HG03064 (cell line): ENCODE results near the gene ZNRF2.
A peak's percentile ranks its signal among the peaks of the same experiment; 100 is the strongest.

ENCODE experiments used
- ATAC-seq: cut with Tn5 transposase; IDR thresholded peaks from one replicate; pipeline ENCODE4 v1.9.1; 2021; ENCODE audit warnings: low read depth; ENCODE audit not compliant: unreplicated experiment

ZNRF2 gene

DNA sequence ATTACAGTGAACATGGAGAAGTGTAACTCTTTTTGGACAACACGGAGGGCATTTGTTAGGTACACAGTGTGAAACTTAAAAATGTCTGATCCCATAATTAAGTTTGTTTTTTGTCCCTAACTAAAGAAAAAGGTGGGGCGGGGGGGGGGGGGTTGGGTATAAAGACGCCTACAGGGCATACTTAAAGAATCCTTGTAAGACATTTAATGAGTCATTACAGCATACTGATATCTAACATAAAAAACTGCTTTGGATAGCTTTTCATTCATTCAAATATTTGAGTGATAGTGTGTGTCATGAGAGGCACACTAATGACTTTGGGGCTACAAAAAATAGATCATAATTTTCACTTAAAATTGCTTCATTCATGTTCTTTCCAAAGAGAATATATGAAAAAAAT is 31.2 kb downstream of the ZNRF2 start:
- no peak for ATAC-seq

- ATAC-seq = no peak
Measured at GRCh38 chr7:30320392-30320791, 36.0 kb downstream of the ZNRF2 start.

DNA sequence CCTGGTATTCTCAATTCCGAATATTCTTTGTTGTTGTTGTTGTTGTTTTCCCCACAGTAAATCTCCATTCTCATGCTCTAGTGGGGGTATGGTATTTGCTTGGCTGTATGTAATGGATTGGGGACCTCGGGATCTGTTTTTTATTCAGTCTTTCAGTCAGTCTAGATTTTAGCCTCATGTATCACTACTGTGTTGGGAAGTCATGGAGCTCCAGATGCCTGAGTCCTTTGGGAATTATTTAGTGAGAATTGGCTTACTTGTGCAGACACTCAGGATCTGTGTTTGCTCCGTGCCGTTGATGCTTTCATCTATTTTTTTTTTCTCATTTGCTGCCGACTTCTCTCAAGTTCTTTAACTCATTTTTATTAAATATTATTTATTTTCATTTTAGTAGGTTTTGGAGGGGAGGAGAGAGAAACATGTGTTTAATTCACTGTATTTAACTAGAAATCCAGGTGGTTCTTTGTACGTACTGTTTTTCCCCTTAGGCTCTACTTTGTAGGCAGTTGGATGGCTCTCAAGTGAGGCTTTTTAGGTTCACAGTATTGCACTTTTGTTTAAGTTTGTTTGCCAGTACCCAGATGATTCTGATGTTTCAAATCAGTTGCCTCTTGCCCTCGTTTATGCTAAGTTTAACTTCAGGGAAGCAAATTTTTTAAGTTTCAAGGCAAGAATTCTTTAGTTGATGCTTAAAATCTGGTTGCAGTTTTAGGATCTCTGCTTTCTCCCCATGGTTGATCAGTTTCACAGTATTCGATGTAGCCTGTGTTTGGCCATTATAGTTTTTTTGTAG is 36.9 kb downstream of the ZNRF2 start:
- no peak for ATAC-seq

DNA sequence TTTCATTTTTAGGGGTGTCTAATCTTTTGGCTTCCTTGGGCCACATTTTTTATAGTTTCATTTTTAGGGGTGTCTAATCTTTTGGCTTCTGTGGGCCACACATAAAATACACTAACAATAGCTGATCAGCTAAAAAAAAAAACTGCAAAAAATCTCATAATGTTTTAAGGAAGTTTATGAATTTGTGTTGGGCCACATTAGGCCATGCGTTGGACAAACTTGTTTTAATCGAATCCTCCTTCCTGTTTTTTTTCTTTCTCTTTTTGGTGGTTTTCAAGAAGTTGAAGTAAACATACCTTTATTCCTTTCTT is 37.4 kb downstream of the ZNRF2 start:
- no peak for ATAC-seq

GRCh38 chr7:30322271-30323005 is 38.0 kb downstream of the ZNRF2 start:
- ATAC-seq = peak; percentile 65

- peak; percentile 41 for ATAC-seq
Measured at GRCh38 chr7:30323006-30323355, 38.6 kb downstream of the ZNRF2 start.

GRCh38 chr7:30327813-30328212 is 43.4 kb downstream of the ZNRF2 start:
- ATAC-seq = no peak

- ATAC-seq = no peak
Measured at GRCh38 chr7:30328381-30328780, 44.0 kb downstream of the ZNRF2 start.

DNA sequence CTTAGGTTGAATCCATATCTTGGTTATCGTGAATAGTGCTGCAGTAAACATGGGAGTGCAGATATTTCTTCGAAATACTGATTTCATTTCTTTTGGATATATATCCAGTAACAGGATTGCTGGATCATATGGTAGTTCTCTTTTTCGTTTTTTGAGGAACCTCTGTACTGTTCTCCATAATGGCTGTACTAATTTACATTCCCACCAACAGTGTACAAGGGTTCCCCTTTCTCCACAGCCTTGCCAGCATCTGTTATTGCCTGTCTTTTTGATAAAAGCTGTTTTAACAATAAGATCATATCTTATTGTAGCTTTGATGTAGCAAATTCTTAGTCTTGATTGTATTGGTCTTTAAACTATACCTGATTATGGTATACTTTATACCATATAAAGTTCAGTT is 45.3 kb downstream of the ZNRF2 start:
- no peak for ATAC-seq

DNA sequence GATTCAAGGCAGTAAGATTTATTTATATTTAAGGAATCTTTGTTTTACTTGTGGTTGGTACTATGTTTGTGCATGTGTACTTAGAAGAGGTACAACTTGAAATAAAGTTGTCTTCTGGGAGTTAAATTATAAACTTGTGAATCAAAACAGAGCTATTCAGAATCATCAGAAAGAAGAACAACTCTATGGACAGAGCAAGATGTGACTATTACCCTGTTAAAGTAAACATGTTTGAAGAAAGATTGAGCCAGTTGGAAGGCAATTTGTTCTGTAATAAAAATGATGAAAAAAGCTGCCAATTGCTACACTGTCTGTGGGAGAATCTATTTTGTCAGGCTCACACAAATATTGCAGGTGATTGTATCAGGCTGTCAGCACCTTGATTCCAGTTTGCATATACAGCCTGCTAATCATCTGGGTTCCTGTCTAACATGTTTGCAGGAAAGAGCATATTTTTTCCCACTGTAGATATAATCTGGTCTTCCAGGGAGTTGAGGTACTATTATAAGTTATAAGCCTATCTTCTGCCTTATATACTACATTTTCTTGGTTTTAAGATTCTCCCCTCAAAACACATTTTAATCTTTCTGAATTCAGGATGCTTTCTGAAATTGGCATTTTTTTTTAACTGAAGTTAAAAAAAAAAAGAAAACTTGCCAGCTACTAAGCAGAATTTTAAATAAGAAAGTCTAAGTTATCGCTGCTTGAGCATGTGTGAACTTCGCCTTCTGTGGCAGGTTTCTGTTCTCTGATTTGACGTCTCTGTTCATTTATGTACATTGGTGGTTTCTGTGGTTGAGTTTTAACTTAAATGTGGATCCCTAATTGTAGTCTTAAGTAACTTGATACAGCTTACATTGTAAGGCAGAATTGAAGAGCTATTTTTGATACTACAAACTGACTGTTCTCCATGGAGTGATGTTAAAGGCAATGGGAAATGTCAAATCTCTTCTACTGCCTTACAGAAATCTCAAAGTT is 46.0 kb downstream of the ZNRF2 start:
- ATAC-seq = peak; percentile 78

DNA sequence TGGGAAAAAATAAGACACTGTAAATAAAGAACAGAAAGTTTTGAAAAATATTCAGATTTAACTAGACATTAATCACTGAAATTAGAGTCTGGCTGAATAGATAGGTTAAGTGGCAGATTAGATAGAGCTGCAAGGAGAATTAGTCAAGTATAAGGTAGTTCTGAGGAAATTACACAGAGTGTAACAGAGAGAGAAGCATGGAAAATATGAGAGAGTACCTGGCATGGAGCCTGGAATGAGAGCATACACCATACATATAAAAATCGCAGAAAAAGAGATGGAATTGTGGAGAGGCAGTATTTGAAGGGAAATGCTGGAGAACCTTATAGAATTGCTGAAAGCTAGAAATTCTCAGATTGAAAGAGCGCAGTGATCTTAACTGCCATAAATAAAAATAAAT is 46.9 kb downstream of the ZNRF2 start:
- ATAC-seq = no peak

DNA sequence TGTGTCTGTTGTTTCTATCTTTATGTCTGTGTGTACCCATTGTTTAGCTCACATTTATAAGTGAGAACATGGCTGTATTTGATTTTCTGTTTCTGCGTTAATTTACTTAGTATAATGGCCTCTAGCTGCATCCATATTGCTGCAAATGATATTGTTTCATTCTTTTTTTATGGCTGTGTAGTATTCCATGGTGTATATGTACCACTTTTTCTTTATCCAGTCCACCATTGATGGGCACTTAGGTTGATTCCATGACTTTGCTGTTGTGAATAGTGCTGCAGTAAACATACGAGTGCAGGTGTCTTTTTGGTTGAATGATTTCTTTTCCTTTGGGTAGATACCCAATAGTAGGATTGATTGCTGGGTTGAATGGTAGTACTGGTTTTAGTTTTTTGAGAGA is 48.2 kb downstream of the ZNRF2 start:
- ATAC-seq = no peak

DNA sequence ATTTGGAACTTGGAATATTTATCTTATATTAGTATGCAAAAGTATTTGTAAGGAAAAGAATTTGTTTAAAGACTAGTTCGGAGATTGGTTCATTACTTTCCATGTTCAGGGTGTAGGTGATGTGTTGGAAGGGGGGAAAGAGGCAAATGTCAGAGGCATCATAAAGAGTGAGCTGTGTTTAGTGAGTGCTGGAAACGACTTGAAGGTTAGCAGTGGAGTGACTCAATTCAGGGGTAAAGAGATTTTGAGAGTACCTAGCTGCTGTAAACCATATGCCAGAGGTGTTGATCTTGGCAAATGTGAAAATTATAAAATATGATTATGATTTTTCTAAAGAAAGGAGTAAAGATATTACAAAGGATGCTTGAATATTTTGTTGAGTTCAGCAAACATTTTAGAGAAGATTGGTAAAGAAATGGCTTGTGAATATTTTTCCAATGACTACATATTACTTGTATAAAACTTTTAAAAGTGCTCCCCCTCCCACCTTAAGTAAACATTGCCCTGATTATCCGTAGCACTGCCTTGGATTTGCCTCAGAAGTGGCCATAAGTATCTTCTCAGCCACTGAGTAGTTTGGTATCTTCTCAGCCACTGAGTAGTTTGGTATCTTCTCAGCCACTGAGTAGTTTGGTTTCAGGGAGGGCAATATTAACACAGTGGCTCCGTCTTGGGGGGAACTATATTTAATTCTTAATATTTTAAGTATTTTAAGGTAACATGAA is 51.5 kb downstream of the ZNRF2 start:
- ATAC-seq = no peak

- no peak for ATAC-seq
Measured at GRCh38 chr7:30344513-30344912, 60.1 kb downstream of the ZNRF2 start.

DNA sequence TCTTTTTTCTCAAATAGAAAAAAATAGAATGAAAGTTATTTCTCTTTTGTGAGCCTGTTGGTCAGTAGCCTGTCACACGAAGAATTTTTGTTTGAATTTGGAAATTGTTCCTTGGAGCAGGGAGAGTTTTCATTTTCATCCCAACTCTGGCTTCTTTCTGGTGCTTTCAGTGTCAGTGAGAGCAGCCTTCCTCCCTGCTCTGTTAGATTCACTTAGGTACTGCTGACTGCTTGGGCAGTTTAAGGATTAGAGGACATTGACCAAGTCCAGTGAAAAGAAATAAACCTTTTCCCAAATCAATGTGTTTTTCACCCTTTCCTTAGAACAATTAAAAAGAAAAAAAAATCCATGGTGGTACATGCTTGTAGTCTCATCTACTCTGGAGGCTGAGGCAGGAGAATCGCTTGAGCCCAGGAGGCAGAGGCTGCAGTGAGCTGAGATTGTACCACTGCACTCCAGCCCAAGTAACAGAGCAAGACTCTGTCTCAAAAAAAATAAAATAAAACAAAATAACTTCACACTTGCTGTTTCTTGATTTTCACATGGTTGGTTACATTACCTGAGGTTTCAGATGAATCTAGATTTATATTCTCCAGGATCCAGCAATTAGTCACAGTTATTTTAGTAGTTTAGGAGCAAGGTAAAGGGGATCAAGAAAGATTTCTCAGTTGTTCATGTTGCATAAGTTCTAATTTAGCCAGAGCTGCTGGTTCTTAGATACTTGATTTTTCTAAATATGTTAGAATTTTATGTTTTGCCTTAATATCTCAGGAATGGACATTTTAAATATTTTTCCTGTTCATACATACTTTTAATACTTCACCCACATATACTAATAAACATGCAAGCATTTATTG is 63.1 kb downstream of the ZNRF2 start:
- peak; percentile 20 for ATAC-seq

GRCh38 chr7:30348083-30348560 is 63.7 kb downstream of the ZNRF2 start:
- peak; percentile 53 for ATAC-seq

DNA sequence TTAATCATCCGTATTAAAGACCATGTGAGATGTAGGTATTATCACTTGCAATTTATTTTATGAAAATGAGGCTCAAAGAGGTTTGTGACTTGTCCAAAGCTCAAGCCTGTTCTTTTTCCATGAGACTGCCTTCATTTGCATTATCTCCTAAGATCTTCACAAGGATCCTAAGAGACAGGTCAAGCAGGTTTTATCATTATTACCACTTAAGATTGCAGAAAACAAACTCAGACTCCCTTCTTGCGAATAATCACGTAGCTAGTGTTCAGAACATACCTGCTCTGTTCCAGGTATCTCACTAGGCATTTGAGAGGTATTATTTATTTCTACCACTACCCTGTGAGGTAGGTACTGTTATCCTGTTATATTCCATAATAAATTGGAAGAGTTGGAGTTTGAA is 64.8 kb downstream of the ZNRF2 start:
- ATAC-seq = no peak

- ATAC-seq = no peak
Measured at GRCh38 chr7:30349816-30350215, 65.4 kb downstream of the ZNRF2 start.

- ATAC-seq = no peak
Measured at GRCh38 chr7:30351286-30351685, 66.9 kb downstream of the ZNRF2 start.
